Measurements from ENCODE around the gene RC3H2.

GRCh38 chr9:122812736-122813135, 92.4 kb downstream of the RC3H2 start:
- no peak for TF ChIP-seq POLR2A (IDR thresholded peaks at IDR 0.05; ENCODE audit: low read length)
- no peak for TF ChIP-seq GATA1 (IDR thresholded peaks at IDR 0.05; ENCODE audit: low read depth, low read length)
